HEK293 (cell line): ENCODE results near the gene PACRG.

ENCODE experiments used
- CTCF ChIP-seq: fragments of 450-650 bp; formaldehyde crosslinking; IDR thresholded peaks from 2 replicates; pipeline ENCODE4 v1.5.1; 2016; ENCODE audit warnings: missing biosample characterization, missing genetic modification characterization
- HOXD13 ChIP-seq: sonication (generic); formaldehyde crosslinking; IDR thresholded peaks from 2 replicates; pipeline ENCODE4 v1.8.0; 2022; ENCODE audit warnings: missing genetic modification reagents, borderline replicate concordance
- PATZ1 ChIP-seq: fragments of 450-650 bp; formaldehyde crosslinking; IDR thresholded peaks from 2 replicates; pipeline ENCODE4 v1.5.1; 2016; ENCODE audit warnings: missing biosample characterization, missing genetic modification characterization
- ZNF26 ChIP-seq: fragments of 450-650 bp; formaldehyde crosslinking; IDR thresholded peaks from 2 replicates; pipeline ENCODE4 v1.5.1; 2016; ENCODE audit warnings: missing biosample characterization, missing genetic modification characterization
- ZNF398 ChIP-seq: fragments of 450-650 bp; formaldehyde crosslinking; IDR thresholded peaks from 2 replicates; pipeline ENCODE4 v1.5.1; 2017; ENCODE audit warnings: missing biosample characterization, missing genetic modification characterization
- ZNF433 ChIP-seq: fragments of 450-650 bp; formaldehyde crosslinking; IDR thresholded peaks from 2 replicates; pipeline ENCODE4 v1.5.1; 2016; ENCODE audit warnings: missing biosample characterization, missing genetic modification characterization, low read depth
- ZNF48 ChIP-seq: fragments of 450-650 bp; formaldehyde crosslinking; IDR thresholded peaks from 2 replicates; pipeline ENCODE4 v1.5.1; 2016; ENCODE audit warnings: missing biosample characterization, missing genetic modification characterization
- ZNF544 ChIP-seq: fragments of 450-650 bp; formaldehyde crosslinking; IDR thresholded peaks from 2 replicates; pipeline ENCODE4 v1.5.0; 2017; ENCODE audit warnings: missing biosample characterization, missing genetic modification characterization
- ZSCAN5A ChIP-seq: fragments of 450-650 bp; formaldehyde crosslinking; IDR thresholded peaks from 2 replicates; pipeline ENCODE4 v1.5.1; 2016; ENCODE audit warnings: missing biosample characterization, missing genetic modification characterization

GRCh38 chr6:163008186-163008585 lies 280.4 kb downstream of the PACRG start:
- no peak for TF ChIP-seq ZNF433 (tag by site-specific recombination)
- no peak for TF ChIP-seq CTCF (tag by site-specific recombination)
- no peak for TF ChIP-seq ZSCAN5A (tag by site-specific recombination)
- no peak for TF ChIP-seq HOXD13 (CRISPR knock-in tag)
- TF ChIP-seq ZNF26 (tag by site-specific recombination): no peak
- no peak for TF ChIP-seq ZNF48
- no peak for TF ChIP-seq ZNF544
- TF ChIP-seq PATZ1 (tag by site-specific recombination): no peak
- TF ChIP-seq ZNF398 (tag by site-specific recombination): no peak
